HG03575 (cell line): ENCODE data around the gene HJURP.

Source experiments
- ATAC-seq: cut with Tn5 transposase; IDR thresholded peaks from one replicate; pipeline ENCODE4 v1.9.1; 2021; ENCODE audit not compliant: unreplicated experiment, insufficient number of reproducible peaks, low FRiP score; ENCODE audit errors: extremely low read depth

HJURP gene

DNA sequence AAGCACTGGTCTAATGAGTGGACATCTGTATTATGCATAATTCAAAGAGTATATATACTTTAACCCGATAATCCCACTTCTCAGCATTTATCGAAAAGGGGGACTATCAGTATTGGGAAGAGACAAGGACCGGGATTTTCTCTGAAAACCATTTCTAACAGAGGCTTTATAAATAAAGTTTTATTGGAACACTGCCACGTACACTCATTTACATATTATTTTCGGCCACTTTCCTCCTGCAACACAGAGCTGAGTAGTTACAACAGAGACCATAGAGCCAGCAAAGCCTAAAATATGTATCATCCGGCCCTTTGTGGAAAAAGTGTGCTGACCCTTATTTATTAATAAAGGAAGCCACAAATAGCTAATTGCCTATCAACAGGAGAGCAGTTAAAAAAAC is 3.2 kb downstream of the HJURP start:
- ATAC-seq: no peak

DNA sequence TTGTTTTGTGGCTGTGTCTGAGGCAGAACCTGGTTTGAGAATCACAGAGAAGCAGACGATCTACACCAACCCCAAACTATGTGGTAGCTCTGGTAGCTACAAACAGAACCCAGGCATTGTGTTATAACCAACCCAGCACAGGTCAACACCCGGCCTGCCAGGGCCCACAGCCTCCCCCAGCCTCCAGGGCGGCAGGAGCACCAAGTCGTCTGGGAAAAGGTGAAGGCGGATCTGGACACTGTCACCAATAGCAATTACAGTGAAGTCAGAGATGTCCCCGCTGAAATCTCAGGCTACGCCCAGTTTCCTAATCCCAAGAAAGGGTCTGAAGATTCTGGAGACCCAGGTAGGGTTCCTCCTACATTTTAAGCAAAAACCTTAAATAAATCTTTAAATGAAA is 3.6 kb downstream of the HJURP start:
- no peak for ATAC-seq

DNA sequence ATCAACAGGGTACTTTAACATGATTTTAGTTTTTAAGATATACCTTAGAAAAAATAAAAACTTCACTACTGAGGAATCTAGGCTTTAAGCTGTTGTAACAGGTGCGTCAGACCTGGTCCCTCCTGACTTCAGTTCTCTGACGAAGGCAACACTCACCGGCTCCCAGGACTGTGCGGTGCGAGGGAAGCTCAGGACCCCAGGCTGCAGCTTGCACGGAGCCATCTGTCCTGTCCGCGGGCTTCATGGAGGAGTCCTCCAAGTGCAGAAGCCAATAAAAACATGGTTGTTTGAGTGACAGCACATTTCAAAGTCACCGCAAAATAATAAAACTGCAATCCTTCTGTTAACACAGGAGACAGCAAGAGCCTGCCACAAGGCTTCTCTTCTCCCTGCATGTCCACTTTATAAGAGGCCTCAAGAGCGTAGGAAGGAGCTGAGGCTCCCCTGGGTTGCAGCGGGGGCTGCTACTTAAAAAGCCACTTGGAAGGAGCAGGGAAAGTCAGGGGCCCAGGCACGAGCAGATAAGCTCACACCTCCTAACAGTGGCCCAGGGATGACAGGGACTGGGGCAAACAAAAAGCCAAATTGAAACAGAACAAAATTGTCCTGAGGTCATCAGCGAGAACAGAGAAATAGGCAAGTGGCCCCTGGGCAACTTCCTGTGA is 4.6 kb downstream of the HJURP start:
- no peak for ATAC-seq

DNA sequence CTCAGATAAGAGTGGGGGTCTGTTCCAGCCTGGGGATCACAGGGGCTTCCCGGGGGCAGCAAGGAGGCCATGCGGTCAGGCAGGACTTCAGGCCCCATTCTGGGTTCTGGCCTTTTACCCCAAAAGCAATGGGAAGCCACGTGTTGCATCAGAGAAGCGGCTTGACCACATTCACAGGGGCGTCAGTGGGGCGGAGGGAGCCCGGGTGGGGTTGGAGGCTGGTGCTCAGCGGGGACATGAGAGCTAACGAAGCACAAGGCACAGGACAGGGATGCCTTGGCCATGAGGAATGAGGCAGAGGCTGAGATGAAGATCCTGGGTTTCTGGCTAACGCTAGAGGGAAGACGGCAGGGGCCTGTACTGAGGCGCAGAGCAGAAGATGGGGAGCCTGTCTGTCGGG is 6.1 kb downstream of the HJURP start:
- no peak for ATAC-seq

DNA sequence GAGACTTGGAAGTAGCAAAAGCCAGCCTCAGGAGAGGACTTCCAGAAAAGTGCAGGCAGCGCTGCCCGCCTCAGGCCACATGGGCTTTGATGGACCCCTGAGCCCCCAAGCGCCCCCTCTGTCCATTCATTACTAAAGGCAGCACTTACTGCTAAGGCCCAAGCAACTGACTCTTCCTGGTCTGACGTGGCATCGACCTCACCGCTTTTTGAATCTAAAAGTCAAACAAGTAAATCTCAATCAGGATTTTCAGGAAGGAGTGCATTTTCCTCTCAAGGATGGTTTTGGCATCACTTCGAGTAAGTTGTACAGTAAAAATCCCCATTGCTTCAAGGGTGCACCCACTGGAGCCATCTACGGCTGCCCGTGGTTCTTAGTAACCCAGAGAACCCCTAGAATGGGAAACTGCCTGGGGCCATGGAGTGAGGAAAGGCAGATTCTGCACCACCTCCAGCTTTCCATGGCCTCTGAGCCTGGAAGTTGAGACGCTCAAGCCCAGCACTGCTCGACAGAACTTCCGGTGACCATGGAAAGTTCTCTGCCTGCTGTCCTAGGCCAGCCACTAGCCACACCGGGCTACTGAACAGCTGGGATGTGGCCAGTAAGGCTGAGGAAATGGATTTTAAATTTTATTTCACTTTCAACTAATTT is 7.0 kb downstream of the HJURP start:
- no peak for ATAC-seq

DNA sequence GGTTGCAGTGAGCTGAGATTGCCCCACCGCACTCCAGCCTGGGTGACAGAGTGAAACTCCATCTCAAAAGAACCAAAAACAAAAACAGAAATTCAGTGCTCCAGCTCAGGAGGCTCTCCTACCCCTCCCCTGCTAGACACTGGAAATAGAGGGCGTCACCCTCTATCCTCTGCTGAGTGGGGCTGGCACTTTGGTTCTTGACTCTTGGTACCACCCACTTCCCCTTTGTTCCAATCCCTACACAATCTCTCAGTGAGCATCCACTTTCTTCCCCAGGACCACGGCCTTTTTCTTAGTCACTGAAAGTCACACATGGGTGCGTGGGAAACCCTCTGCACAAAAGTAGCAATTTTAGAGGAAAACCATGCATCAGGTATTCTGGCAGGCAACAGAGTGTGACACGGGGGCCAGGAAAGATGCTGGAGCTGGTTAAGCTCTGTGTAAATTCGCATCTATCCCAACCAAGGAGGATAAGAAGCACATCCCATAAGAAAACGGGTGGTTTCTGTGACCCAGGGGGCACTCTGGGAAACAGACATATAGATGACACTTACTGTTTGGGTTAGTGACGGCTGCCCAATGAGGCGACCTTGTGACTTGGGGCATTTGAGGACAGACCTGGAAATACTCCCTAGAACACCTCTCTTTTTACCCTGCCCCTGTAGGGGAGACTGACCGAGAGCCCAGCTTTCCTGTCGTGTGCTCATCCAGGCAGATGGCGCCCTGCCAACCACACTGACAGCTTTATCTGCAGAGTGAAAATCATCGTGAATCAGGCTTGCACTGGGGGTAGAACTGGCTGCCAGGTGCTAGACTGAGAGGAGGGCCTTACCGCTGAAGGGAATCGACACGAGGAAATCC is 7.7 kb downstream of the HJURP start:
- no peak for ATAC-seq

DNA sequence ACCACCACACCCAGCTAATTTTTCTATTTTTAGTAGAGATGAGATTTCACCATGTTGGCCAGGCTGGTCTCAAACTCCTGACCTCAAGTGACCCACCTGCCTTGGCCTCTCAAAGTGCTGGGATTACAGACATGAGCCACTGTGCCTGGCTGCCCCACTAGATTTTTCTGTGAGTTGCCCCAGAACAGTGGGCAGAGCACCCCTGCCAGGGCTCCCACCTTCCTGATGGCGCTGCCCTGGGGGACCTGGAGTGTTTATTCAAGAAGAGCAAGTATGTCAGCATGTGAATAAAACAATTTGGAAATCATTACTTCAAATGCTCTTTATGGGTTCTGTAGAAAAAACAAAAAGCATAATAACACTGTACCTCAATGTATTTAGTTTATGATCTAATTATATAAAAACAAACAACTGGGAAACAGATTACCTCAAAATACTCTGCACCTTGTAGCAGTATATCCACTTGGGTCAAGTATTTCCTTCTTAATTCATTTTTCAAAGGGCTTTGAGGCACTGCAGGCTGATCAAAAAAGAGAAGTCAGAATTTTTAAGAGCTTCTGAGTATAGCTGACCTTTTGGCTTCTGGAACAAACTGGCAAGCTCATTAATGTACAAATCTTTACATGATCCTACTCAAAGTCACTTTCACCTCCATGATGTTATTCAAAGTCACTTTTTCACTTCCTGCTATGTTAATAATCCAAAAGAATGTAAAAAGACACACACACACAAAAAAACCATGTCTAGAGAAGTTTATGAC is 8.9 kb downstream of the HJURP start:
- no peak for ATAC-seq

DNA sequence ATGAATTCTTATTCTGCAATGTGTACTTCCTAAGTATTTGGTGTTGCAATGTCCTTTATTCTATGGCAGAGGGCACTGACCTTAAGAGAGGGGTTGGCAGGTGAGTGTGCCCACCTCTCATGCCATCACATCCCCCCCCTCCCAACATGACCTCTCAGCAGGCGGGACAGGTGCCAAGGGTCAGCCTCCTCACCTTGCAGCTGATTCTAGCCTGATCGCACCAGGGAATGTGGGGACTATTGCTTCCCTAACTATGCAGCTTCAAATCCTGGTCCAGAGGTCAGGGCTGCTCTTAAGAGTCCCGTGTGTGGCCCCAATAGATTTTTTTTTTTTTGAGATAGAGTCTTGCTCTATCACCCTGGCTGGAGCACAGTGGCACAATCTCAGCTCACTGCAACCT is 9.5 kb downstream of the HJURP start:
- ATAC-seq: no peak

DNA sequence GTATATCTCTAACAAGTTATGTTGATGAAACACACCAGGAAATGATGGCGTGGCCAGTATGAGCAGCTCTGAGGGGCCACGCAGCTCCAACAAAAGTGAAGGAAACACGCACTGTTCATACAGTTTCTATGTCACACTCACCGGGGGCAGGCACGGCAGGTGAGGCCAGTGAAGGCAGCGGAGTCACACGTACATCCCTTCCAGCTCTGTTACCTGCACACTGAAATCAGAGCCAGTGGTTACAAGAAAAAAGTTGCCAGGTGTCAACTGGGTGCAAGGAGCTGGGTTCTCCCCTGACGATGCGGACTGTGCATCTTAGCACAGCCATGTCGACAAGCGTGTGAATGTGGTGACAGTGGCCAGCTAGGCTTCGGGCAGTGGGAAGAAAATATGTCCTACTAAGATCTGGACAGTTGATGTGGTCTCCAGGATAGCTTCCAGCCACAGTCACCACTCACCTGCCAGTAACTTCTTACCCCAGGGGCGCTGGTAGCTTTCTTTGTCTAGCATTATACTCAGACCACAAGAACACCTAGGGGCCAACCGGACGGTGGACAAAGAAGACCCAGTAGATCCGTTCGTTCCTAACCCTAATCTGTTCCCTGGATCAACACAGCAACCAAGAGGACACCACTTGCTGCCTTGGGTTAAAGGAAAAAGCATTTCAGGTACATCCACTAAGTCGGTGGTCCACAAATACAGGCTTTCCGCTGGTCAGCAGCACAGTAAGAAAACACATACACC is 10.1 kb downstream of the HJURP start:
- no peak for ATAC-seq

DNA sequence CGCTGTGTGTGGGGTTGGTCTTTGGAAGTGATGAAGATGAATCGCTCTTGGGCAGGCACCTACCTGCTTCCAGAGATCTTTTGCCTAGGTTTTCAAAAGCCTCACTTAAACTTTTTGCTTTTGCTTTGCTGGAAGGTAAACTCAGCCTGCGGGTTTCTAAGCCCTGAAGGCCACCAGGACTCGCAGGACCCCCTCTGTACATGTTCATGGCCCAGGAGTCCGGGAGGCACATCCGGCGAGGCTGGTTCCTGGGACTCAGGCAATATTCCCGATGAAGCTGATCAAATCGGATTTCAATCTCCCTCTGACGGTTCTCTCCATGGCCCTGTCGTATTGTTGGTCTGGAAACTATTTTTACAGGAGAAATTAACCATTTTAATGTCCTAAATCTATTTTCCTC is 13.2 kb downstream of the HJURP start:
- ATAC-seq: no peak

DNA sequence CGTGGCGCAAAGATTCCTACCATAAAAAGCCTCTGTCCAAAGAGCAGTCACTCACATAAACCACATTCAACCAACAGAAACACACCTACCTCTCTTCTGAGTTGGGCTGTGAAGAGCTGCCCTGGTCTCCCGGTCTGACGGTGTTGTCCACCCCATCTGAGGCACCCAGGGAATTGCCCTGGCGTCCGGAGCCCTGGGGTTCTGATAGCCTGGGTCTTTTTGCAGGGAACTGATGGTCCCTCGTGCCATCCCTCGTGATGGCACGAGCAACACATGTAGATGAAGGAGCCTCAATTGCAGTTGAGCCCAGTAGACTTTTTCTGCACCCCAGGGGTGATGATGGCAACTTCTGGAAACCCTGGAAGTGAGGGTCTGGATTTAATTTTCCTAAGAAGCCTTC is 13.8 kb downstream of the HJURP start:
- no peak for ATAC-seq

DNA sequence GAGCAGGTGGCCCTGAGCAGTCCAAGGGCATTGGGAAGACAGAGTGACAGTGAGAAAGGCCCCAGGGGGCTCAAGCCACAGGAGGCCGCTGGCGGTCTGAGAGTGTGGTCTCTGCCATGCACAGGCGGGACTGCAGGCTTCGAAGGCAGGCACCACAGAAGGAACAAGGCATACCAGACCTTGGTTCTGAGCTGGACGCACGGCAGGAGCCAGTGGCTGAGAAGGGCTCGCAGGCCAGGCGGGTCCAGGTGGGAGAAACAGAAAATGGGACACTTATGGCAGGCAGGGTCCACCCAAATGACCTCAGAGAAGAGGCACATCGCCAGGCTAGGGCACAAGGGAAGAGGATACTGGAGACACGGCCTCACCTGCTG is 14.9 kb downstream of the HJURP start:
- ATAC-seq: no peak

DNA sequence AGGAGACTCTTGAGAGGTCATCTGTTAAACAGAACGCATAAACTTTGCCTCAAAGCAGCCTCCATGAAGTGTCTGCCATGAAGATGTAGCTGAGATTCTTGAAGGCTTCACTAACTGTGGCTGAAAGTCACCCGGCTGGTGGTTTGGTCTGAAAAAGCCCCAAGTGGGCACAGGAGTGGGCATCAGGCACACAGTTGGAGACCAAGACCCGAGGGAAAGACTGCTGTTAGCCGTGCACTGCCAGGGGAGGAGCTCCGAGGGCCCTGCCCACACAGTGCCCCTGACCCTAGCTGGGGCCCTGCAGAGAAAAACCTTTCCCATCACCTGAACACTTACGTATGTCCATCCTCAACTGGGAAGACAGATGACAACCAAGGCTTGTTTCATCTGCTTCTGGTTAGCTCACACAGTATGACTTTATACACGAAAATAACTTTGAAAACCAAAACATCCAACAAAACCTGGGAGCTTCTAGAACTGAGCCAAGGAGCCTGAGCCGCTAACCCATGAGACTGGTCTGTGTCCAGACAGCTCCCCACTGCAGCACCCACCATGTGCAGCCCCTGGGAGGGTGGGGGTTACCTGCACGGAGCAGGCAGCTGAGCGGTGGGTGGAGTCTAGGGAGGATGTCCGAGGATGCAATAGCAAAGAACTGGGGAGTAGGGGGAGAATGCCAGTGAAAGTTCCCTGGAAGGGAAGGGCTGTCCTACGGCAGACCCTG is 15.4 kb downstream of the HJURP start:
- no peak for ATAC-seq

DNA sequence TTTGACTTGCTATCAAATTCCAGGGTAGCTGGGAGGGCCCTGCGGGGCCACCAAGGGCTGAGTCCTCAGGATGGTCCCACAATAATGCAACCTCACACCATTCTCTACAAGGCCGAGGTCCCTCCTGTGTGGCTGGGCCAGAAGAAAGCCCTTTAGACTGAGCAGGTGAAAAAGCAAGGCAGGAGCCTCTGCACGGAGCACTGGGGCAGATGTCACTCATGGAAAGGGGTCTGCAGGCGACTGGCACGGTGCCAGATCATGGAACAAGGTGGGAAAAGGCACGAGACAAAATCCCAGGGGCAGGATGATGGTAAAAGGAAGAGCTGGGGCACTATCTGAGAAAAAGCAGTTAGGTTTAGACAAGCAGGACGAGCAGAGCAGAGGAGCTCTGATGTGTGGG is 16.1 kb downstream of the HJURP start:
- ATAC-seq: no peak

DNA sequence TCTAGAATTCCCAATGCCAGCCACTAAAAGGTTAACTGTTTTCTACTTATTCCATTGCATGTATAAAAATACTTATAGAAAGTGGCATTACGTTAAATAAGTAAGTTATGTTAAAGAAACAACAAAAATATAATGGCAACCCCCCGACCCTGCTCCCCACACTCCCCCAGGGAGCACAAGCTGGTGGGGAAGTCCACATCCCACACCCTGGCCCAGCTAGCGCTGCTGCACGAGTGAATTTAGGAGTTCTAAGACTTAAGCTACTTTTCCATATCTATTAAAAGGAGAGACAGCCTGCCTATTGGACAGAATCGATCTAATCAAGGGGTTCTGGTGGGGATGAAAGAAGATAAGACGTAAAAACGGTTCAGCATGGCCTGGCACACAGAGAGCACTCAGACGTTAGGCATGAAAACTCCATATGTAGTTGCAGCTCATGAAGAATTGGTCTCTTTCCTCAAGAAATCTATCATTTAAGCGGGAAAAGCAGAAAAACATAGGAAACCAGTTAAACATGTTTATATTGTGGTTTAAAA is 16.6 kb downstream of the HJURP start:
- no peak for ATAC-seq

DNA sequence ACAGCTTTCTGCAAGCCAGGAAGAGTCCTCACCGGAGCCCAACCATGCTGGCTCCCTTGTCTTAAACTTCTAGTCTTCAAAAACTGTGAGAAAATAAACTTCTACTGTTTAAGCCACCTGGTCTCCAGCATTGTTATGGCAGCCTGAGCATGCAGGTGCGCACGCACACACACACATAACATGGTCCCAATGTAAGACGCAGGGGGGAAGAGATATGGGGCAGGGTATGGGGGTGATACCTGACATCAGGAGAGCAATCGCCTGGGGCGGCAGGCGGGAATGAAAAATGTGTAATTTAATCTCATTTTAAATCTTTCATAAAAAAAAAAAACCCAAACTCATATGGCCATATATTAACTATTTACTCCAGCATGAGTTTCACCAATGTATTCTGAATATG is 18.0 kb downstream of the HJURP start:
- ATAC-seq: no peak

DNA sequence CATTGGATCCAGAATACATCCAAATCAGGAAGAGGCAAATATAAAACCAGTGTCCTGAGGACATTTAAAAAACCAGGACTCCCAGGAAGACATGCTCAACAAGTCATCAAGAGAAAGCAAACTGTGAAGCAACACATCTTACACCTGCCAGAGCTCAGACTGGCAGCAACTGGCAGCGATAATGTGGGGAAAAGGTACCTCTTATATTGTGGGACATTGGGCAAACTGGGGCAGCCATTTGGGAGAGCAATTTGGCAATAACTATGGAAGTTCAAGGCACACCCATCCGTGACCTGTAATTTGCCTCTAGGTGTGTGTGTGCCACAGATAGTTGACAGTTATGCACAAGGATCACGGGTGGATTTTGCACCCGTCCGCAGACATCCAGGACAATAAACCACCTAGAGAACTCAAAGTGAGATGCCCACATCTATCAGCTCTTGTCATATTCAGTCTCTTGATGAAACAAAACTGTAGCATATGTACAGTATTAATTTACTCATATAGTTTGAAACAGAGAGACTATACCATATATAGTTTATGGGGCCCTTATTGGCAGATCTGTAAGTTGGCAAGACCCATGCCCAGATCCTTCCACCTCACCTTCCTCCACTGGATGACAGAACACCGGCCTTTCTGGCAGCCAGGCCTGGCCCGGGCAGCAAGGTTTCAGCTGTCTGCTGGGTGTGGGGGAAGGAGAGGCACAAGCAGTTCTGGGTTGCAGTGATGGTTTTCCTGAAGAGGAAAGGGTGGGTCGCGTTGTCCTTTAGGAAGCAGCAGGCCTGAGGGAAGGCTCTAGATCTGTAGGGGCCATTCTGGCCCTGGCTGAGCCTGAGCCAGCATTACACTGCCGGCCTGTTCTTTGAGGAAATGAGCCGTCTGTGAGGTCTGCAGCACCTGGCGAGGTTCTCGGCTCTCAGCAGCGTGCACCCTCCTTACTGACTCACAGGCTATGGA is 18.8 kb downstream of the HJURP start:
- ATAC-seq: no peak
